ENCODE measurements around the gene CDCA7L.
"Not testable (repeated sequence)": the region's sequence is repeated elsewhere in the genome, so short reads cannot be mapped to it uniquely, and the experiment has no call there.

Gene CDCA7L

DNA sequence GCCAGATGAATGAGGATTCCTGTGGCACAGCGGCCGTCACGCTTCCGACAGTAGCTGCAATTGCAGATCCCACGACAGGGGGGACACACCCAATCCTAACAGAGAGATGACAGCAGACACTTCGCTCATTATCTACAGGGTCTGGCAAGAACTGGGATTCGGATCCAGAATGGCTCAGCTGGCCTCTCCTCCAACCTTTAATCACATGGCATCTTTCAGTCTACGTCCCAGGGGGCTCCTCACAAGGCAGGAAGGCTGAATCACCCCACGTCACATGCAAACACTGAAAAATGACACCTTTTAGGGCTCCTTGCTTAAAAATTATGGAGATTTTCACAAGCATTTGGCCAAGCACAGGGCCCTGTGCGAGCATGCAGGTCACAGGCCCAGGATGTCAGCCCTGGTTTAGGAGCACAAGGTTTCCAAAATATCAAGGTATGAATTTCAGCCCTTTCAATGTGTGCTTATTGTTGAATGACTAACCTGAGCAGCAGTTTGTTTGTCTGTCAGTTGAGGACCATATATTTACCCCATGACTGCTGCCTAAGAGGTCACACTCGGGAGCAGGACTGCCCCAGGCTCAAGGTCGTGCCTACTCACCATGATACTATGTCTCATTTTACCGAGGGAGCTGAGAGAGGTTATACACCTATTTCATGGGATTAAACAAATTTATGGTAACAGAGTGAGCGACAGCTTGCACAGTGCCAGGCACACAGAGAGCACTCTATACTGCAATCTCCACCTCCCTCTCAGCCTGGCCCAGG is 42.5 kb downstream of the CDCA7L start:
- DNase-seq: peak; percentile 18

DNA sequence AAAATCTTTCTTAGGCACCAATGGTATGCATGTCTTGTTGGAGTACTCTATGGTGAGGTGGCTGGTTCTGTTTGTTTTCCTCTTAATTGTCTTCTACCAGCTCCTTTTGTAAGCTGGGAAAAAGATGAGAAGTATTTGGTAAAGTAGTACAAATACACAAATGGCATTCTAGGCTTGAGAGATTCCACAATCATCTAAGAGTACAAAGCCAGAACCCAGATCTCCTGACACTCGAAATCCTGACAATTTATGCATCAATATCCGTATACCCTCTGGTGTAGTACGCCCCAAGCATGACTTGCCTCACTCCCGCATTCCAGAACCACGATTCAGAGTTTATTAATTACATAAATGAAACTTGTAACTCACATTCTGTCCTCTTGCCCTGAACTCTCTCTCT is 43.5 kb downstream of the CDCA7L start:
- peak; percentile 48 for DNase-seq

DNA sequence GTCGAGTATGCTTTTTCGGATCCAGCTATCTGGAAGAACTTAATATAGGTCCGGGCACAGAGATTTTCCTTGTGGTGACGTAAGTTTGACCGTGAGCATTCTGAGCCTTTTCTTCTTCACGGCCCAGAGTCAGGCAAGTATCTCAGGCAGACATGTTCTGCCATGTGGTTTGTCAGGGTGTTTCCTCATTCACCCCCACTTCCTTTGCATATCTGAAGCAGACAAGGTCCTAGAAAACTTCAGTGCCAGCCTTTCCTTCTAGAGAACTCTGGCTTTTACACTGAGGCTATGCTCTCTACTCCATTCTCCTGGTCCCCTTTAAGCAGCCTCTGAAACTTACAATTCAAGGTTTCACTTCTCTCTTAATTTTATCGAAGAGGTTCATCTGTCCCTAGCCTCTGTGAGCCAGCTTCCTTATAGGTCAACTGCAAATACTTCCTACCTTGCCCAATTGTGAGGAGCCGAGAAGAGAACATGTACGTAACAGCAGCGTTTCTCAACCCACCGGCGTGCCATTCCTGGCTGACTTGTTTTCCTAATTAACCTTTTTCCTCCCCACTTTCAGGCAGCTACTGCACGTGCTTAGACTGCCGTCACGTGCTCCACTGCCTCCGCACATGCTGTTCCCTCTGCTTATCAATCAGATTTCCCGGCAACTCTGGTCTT is 47.3 kb downstream of the CDCA7L start:
- DNase-seq: no peak

DNA sequence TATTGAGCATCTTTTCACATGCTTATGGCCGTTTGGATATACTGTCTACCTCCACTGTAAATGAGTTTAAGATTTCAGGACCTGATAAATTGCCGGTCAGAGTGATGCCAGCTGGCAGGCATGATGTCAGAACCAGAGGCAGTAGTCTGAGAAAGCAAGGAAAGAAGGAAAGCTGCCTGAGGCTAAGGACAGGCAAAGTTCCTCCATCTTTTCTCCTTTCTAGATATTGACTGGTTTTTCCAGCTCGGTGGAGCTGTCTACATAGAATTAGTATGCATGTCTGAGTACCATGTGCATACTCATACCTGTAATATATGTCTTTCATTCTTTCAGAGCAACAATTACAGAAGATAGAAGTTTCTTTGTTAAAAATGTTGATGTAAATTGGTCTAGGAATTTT is 52.3 kb downstream of the CDCA7L start:
- DNase-seq: no peak

DNA sequence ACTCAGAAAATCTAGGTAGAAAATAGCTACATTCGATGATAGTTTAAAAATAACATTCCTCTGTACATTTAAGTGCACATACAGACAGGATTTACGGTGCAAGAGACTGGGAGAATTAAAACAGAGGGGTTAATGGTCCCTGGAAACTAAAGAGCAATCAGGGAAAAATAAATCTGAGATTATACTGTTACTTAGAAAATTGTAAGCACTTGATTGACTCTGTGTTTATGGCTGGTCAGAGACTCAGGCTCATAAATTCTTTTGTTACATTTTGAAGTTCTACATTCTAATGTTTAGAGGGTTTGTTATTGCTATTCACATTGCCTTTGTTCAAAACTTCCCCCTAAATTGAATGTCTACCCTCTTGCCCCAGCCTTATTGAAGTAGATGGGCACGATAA is 54.4 kb downstream of the CDCA7L start:
- DNase-seq: no peak

DNA sequence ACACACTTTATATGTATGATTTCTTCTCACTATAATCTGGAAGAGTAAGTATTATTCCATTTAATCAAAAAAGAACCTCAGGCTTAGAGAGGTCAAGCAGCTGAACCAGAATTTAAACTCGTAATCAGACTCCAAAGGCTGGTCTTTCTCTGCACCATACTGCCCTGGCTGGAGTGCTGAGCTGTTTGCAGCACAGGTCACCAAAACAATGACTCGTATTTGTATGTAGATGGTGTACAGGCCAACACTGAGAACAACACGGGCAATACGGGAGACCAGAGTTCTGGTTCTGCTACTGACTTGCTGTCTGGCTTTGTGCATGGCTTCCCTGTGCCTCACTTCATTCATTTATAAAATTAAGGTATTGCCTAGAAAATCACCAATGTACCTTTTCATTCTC is 57.9 kb downstream of the CDCA7L start:
- no peak for DNase-seq

DNA sequence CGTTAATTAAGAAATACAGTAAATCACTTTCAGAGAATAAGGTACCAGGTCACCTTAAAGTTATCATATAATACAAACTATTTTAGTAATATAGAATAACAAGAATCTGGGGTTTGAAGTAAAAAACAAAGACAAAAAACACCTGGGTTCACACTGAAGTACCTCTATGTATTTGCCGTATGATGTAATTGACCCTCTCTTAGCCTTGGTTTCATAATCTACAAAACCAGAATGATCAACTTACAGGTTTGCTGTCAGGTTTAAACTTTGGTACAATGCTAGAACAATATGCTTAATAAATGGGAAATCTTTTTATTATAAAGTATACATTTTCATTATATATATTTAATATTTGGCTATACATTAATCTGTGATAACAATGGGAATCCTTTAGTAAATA is 58.3 kb downstream of the CDCA7L start:
- no peak for DNase-seq

DNA sequence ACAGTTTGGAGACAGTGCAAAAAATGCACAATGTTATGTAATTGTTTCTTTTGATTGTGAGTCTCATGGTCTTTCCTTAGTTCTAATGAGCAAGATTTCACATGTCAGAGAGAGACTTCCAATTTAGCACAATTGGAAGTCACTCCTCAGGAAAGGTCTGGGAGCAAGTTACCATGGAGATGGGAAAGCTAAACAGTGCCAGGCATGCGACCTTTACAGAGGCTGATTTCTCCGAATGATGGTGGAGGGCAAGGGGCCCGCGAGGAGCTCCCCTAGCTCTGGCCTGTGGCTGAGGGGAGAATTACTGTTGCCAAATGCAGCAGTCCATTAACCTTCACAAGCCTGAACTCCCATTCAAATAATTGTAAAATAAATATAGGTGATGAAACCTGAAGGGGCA is 59.3 kb downstream of the CDCA7L start:
- DNase-seq: no peak

DNA sequence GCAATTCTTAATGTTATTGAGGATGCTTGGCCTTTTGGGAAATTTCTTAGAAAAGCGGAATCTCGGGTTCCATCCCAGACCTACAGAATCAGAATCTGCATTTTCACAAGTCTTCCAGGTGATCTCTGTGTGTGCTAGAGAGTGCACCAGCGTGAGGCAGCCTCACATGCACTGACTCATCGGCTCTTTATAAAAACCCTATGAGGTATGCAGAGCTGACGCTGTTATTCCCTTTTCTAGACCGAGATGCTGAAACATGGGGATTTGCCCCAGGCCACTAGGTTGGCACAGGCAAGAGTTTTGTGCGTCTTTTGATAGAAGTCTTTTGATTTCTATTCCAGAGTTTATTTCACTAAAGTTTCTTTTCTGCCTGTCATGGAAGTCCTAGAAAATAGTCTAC is 61.2 kb downstream of the CDCA7L start:
- DNase-seq: no peak

DNA sequence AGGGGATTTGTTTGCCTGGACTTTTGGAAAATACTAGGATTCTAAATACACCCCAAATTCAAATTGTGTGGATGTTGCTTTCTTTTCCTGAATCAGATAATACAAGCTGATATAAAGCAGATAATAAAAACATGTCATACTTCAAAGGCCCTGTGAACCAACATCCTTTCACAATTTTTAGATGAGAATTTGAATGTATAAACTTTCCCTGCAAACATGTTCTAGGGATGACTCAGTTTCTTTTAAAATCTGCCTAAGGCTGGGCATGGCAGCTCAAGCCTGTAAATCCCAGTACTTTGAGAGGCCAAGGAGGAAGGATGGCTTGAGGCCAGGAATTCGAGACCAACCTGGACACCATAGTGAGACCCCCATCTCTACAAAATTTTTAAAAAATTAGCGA is 62.2 kb downstream of the CDCA7L start:
- DNase-seq: not testable (repeated sequence)

DNA sequence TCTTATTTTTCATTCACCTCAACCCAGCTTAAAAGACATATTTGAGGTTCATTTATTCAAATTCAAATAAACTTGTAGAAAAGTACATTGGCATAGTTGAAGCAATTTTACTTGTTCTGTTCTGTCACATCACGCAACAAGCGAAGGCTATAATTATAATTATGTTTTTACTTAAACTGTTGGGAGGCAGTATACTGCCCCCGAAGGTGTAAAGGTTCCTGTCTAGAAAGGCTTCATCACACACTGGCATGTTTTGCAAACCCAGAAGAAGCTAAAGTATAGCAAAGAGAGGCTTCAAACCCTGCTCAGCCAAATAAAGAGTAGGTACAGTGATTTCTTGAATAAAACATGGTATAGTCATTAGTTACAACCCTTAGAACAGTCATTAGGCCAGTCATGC is 62.6 kb downstream of the CDCA7L start:
- DNase-seq: no peak

DNA sequence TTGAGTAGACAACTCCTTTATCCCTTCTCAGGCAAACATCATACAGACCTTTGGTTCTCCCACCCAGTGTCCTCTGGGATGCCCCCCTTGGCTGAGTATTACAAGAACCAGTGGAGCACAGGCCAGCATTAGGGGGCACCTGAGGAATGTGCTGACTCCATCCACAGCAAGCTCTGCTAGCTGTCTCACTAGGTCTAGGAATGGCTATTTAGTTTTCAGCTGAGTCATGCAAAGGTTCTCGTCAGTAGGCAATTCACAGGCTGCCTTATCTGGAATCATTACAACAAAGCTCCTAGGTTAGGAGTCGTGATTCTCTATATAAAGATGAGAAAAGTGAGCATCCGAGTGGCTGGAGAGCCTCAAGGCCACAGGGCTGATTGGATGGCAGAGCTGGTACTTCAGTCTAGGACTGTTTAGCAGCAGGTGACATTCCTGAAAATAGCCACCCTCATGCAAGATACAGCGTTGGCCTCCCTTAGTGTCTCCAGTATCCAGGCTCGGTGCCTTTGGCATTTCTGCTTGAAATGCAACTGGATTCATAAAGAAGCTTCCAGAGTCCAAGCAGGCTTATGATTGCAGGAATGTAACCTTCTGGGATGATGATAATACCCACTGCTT is 75.8 kb downstream of the CDCA7L start:
- DNase-seq: peak; percentile 13

DNA sequence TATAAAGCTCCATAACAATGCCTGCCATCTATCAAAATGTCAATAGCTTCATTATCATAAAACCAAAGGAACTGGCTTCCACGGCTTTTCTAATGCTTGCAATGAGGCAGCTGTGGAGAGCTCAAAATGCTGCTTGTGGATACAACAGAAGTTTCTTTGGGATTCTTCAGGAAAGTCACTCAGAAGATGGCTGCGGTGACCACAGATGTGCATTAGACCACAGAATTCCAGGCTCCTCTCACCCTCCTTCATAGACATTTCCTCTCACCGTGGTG is 77.2 kb downstream of the CDCA7L start:
- DNase-seq: no peak

DNA sequence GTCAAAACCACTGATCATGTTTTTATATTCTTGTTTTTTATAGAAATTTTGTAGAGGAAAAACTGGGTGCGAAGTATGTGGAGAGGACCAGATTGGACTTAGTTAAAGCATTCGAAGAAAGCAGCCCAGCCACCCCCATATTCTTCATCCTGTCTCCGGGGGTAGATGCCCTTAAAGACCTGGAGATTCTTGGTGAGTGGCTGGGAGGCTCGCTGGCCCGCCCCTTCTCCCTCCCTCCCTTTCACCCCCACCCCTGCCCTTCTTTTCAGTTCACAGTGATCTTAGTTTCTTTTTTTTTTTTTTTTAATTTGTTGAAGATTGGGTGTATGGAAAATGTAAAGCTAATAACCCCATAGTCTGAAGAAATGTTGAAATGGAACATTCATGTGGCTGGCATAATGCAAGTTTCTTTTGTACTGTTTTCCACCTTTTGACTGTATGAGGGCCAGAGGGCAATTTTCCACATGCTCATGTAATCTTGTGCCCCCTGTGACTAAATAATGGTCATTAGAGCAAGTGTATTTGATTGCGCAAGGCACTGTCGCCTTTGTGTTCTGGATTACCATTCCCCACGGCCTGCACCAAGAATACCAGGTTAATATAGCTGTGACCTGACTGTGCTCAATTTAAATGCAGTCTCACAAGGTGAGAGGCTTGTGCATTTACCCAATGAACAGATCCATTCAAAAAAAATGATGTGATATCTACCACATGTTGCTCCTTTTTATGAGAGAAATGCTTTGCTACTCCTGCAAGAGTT is 77.7 kb downstream of the CDCA7L start:
- no peak for DNase-seq

DNA sequence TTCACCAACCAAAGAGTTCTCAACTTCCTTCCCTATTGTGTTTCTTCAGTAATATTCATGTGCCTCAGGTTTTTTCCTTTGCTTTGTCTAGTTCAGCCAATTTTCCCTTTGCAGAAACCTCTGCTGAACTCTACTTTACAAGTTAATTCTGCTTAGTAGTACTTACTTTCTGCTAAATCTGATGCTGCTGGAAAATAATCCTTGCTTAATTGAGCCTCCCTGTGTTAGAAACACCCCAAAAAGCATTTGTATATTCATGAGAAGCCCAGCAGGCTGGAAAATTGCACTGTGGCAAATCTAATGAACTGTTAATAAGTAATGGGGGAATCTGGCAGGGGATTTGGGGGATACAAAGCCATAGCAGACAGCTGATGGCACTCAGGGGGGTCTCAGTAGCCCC is 78.5 kb downstream of the CDCA7L start:
- no peak for DNase-seq

DNA sequence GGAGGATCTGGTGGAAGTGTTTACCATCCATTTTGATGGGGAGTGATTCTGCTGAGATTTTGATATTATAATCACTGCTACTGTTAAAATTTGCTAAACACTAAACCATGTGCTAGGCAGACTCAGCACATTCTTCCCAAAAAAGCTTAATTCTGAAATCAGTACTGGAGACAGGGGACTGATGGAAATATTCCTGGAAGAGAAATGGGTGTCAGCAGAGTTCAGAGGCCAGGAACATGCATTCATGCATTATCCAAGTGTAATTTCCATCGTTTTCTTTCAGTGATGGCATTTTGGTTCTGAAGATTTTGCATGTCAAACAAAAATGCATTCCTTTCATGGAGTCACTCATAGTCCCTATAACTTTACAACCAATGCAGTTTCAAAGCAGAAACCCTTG is 79.0 kb downstream of the CDCA7L start:
- DNase-seq: no peak

DNA sequence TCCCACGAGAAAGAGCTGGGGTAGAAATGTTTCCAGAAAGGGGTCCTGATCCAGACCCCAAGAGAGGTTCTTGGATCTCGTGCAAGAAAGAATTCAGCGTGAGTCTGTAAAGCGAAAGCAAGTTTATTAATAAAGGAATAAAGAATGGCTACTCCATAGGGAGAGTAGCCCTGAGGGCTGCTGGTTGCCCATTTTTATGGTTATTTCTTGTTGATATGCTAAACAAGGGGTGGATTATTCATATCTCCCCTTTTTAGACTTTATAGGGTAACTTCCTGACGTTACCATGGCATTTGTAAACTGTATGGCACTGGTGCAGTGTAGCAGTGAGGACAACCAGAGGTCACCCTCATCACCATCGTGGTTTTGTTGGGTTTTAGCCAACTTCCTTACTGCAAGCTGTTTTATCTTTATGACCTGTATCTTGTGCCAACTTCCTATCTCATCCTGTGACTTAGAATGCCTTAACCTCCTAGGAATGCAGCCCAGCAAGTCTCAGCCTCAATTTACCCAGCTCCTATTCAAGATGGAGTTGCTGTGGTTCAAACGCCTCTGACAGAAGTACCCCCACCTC is 80.0 kb downstream of the CDCA7L start:
- not testable (repeated sequence) for DNase-seq

DNA sequence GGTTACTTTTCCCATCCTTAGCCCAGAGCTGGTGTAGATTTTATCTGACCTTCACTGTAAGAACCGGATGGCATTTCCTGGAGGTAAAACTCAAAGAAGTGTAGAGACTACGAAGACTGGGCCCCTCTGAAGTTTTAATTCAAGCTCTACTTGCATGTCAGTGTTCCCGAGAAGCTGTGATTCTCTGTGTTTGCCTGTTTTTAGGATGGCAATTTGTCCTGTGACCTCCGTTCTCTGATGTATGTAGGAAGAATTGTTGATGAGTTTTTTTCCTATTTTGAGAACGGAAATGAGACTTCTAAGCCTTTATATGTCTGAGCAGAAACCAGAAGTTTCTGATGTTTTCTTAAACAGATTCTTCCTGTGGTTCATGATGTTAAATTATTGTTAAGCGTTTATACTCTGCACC is 94.1 kb downstream of the CDCA7L start:
- no peak for DNase-seq
